COLO668 (cell line): Measurements from ENCODE around the gene CCM2.

Experiments
- DNase-seq: peaks from one replicate; lab custom pipeline; 2025; ENCODE audit not compliant: unreplicated experiment; lab: John Stamatoyannopoulos, UW

The CCM2 gene

DNA sequence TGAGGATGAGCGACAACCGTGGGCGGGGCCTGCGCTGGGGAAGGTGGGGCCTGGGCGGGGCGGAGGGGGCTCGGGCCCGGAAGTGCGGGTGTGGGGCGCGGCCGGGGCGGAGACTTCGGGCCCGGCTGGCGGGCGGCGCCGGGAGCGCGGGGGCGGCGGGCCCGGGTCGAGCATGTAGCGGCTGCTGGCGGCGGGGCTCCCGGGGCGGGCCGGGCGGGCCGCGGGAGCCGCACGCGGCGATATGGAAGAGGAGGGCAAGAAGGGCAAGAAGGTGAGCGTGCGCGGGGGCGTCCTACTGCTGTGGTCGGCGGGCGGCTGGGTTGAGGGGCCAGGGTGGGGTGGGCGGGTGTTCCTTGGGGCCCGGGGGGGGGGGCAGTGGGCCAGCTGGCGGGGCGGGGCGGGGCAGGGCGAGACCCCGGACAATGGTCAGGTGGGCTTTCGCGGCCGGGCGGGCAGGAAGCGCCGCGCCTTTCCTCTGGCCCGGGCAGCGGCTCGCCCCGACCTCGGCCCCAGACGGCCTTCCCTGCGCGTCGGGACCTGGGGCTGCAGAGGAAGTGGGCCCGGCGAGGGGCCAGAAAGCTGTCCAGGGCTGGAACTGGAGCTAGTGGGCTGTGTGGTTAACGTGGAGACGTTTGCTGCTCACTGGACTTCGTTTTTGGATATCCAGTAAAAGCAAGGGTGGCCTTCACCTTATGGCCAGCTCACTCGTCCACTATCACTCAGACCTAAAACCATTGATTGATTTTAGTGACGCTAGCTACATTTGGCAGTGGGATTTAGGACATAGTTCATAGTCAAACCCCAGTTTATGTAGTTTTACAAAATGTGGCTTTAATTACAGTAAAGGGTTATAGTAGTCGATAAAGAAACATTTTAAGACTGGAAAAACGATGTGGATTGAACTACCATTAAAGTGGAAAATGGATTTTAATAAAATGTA lies at the start of gene CCM2:
Gene CCM2 (plus strand): TSS at position 109 of the 940 bp plus-strand sequence. CDS start 133 bp downstream, at position 242.
- peak; percentile 69 for DNase-seq

DNA sequence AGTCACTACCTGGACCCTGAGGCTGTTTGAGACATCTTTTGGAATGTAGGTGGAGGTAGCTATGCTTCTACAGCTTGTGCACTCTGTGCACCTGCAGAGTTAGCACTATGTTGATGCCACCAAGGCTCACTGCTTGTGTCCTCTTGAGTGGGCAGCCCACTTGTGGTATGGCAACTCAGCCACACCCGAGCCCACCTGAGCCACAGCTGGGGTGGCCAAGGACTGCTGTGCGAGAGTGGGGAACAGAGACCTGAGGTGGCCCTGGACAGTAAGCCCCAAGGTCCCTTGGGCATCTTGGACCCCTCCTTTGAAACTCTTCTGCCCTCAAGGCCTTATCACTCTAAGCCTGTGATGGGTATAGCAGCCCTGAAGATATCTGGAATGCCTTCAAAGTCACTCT lies 46.8 kb upstream of the CCM2 start:
- DNase-seq = no peak

DNA sequence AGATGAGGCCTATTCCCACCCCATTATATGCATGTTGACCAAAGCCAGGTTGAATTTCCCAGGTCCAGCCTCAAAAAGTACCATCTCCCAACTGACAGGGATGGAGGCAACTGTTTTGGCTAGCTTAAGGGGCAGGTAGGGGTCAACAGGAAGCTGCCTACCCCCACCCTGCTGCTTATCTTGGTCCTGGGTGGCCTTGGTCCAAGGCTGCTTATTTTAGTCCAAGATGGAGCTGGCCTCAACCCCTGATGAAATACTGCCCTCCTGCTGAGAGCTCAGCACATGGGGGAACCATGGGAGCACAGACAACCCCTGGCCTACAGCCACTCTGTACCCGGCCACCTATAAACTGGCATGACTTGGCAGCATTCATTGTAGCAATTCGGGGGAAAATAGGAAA lies 44.3 kb upstream of the CCM2 start:
- no peak for DNase-seq

DNA sequence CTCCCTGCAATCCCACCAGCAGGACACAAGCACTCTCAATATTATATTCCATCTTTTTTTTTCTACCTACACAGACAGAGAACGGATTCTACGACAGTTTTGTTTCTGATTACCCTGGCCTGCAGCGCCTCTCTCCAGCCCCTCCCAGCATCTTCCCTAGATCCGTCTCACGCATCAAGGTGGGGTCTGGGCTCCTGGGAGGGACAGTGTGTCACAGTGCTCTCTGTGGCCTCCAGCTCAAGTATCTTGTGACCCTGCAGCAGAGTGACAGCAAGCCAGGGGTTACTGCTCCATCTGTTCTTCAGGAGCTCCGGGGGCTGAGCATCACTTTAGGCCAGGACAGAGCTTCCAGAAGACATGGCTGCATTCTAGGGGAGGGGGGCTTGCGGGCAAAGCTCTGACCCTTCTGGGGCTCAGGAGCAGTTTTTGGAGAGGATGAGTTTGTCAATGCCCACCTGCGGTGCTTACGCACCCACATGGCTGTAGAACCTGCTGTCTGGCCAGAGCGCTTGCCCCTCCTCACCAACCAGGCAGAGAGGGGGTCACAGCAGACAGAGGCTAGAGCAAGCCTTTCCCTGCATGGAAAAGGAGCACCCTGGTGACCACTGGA lies 43.7 kb upstream of the CCM2 start:
- no peak for DNase-seq

DNA sequence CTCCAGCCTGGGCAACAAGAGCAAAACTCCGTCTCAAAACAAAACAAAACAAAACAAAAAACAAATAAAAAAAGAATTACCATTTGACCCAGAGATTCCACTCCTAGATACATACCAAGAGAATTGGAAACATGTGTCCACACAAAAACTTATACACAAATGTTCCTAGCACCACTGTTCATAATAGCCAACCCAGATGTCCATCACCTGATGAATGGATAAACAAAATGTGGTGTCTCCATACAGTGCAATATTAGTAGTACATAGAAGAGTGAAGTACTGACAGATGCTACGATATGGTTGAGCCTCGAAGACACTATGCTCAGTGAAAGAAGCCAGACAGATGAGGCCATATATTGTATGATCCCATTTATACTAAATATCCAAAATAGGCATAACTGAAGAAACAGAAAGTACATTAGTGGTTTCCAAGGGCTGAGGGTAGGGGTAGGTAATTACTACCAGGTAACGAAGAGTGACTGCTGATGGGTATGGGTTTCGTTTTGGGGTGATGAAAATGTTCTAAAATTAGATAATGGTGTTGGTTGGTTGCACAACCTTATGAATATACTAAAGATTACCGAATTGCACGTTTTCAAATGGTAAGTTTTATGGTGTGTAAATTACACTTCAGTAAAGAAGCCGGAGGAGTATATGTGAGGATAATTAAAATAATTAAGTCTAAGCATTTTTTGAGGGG lies 41.2 kb upstream of the CCM2 start:
- DNase-seq = no peak

DNA sequence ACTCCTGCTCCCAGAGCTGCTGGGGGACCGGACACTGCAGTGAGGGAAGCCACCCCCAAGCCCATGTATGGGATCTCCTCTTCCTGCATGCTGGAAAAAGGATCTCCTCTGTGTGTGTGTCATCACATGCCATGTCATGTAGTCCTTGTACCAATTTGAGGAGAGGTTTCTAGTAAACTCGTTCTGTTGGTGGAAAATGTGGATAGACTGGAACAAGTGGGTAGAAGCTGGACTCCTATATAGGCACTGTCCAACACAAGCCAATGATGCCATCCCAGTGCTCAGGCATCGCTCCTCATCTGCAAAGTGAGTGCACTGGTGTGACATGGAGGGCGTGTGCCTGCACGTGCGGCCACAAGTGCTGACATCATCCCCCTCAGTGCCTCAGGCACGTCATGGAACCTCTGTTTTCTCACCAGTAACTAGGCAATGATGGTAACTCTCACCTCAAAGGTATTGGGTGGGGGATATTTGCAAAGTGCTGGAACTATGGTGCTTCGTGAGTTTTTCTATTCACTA lies 40.5 kb upstream of the CCM2 start:
- peak; percentile 42 for DNase-seq

DNA sequence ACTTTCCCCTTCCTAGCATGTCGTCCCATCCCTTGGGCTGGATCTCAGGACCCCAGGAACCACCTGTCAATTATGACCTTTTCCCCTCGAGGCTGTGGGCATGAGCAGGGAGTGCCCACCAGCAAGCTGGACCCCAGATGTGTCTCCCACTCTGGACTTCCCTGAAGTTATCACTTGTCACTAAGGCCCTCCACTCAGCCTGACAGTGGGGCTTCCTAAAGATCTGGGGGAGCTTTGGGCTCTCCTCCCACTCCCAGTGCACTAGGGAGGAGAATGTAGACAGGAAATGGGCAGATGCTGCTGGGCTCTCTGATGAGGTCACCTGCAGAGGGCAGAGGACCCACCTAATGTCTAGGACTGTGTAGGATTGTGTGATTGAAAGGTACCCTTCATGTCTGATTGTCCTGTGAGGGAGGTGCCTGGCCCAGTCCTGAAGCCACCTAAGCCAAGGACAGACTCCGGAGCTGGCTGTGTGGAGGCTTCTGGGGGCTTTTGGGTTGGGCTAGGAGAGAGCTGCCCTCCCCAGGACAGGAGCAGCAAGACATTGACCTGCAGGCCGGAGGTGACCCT lies 39.9 kb upstream of the CCM2 start:
- DNase-seq = no peak

DNA sequence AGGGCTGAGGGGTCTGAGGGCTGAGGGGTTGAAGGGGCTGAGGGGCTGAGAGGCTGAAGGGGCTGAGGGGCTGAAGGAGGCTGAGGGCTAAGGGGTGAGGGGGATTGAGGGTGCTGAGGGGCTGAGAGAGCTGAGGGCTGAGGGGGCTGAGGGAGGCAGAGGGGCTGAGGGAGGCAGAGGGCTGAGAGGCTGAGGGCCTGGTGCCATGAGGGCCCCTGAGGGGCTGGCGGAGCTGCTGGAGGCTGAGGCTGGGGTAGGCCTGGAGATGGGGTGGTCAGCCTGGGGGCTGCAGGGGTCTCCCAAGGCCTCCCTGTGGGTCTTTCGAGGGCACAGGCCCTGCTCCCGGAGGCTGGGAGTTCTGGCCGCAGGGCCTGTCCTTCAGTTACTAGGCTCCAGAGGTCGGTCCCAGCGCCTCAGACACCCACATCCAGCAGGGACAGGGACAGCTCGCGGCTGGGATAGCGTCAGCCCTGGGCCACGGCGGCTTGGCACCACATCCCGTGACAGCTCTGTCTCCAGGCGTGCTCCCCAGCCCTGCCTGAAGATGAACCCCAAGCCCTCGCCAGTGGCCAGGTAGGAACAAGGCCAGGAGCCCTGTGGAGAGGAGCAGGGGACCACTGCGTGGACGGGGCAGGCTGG lies 38.0 kb upstream of the CCM2 start:
- no peak for DNase-seq

DNA sequence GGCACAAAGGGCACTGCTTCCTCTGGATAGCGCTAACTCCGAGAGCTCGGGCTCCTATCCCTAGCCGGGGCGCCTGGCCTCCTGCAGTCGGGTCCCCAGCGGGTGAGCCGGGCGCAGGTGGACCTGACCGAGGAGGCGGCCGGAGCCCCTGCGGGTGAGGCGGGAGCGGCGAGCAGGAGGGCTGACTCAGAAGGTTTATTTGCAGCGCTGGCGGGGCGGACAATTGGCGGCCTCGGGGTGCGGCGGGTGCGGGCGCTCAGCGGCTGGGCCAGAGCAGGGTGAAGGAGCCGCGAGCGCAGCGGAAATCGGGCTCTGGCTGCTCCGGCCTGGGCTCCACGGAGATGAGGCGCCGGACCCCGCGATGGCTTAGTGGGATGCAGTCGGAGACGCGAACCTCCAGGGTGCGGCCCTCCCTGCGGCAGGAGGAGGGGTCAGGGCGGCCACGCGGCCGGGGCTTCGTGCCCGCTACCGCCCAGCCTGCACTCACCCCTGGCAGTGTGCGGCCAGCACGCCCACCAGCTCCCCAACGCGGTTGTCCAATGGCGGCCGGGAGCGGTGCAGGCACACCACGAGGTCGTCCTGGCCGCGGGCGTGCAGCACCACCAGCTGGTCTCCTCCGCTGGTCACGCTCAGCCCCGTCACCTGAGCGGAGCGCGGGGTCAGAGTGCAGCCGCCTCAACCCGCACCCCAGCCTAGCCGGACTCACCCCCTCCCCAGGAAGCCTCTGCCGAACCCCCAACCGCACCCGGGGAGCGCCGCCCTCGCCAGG lies 37.3 kb upstream of the CCM2 start:
- no peak for DNase-seq

DNA sequence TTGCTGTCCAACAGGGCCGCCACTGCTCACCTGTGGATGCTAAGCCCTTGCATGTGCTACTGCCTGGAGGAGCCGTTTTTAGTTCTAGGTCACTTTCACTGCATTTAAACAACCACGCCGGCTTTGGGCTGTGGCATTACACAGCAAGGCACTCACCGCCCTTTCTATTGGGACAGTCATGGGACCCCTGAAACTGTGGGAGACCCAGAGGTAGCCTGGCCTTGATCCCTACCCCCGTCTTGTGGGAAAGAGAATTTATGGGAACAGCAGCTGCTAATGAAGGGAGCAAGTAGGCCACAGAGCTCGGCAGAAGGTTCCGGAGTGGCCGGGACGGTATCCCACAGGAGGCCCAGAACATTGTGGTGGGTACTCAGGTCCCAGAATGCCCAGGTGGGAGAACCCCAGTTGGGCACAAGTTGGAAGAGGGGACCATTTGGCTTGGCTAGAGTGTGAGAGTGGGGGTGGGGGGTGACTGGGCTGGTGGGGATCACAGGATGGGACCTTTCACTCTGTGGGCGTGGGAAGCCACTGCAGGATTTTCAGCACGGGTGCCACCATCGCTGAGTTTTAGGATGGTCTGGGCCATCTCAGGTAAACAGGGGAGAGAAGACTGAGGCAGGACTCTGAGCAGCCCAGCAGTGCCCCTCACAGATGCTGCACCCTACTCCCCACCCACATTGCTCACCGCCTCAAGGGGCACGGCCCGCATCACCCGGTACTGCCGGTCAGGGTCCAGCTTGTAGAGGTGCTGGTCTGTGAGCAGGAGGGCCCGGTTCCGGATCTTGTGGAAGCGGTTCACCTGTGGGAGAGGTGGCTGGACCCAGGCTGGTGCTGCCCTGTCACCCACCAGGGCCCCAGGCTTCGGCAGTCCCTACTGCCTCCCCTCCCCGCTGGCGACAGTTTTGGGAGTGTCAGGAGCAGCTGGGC lies 36.4 kb upstream of the CCM2 start:
- DNase-seq = no peak

DNA sequence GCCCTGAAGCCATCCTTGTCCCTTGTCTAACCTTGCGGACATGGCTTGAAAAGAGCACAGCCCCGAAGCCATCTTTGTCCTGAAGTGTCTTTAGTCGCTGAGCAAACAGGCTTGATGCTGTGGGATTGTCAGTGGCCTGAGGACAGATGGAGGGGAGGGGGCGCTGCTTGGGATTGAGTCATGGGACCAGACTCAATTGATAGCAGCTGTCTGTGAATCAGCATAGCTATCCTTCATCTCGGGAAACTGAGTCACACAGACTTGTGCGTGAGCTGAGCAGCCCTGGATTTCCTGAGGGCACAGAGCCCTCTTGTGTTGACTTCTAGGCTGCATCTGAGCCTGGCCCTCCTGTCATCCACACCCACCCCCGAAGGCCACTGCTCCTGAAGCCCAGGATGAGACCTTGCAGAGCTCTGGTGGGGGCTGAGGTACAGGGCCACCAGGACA lies 35.6 kb upstream of the CCM2 start:
- DNase-seq = no peak

DNA sequence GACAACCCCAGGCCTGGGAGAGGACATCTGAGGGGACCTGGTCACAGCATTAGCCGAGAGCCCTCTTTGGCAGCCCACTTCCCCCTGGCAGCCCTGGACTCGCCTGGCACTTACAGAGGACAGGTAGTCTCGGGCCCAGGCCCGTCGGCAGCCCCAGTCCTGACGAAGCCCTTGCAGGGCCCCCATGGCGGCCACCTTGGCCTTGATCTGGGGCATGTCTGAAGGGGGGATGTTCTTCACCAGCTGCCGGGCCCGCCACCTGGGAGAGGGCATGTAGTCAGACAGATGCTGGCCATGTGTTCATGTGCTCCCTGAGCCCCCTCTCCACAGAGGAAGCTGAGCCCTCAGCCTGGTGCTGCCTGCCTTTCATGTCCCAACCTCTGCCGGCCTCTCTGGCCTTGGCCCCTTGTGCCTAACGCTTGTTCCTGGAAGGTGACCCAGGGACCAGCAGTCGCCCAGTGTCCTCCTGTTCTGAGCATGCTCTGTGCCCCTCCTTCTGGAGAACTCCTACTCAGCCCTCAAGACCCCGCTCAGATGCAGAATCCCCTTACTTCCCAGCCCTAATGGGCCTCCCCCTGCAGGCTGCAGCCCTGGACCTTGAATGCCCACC lies 35.1 kb upstream of the CCM2 start:
- no peak for DNase-seq

DNA sequence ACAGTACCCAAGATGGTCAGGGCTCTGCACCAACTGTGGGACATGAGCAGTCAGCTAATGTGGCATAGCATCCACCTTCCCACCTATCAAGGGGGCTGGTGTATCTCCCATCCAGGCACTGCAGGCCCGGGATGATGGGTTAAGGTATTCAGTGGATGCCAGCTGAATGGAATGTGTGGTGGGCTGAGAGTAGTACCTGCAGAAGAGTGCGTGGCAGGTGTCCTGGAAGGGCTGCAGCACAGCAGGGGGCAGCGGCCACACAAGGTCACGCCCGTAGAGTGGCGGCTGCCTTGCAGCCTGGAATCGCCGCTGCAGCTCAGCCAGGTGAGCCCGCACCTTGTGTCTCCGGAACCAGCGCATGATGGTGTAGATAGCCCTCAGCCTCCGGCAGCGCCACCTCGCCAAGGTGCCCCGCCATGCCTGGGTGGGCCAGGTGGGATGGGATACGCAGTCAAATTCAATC lies 34.5 kb upstream of the CCM2 start:
- DNase-seq = no peak

DNA sequence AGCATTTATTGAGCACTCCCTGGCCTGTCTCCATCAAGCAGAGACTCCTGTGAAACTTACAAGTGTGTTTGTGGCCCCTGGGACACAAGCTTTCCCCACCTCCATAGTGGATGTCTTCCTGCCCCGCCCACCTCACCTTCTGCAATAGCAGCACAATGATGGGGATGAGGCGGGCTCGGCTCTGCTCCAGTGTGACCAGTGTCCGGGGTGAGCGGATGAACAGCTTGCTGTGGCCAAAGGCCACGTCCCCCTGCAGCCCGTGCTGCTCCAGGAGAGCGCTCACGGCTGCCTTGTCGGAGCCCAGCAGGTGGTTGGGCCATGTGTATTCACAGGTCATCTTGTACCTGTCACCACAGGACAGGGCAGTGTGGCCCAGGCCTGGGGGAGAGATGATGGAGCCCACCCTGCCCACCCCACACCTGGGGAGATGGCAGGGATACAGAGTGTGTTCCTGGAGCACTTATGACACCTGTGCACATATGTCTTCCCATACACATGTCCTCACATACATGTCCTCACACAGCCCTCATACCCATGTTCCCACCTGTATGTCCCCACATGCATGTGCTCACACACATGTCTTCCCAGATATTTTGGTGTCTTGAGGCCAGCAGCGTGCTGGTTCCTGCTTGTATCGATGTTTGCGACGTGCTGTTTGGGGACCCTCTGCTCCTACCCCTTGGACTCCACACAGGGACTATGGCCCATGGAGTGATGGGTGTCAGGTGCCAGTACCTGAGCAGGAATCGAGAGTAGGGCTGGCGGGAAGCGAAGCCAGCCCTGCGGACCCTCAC lies 33.9 kb upstream of the CCM2 start:
- DNase-seq = no peak

DNA sequence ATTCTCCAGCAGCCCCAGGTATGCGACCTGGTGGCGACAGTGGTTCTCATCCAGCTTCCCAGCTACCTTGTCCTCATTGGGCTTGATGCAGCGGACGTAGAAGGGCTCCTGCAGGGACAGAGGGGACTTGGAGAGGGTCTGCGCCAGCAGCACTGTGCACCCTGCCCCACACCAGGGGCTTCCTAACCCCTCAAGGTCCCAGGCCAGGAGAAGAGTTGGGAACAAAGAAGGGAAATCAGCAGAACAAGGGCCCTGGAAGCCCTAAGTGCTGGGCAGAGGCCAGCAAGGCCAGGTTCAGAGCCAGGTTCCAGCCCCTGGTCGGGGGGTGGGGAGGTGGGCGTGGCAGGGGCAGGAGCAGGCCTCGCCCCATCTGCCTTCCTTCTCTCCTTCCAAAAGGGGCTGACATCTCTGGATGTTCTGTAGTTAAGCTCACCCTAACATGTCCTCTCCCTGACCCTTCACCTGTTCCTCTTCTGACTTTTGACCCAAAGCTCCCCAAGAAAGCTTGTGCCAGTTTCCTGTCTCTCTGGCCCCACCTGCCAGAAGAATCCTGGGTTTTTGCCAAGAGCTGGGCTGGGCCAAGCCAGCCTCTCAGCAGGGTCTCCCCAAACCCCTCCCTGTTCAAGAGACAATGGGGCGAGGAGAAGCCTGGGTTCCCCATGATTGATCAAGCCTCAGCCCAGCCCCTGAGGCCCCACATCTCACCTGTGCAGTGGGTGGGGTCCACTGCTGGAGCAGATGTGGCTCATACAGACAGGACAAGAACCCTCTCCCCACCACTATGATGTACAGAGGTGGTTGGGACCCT lies 33.1 kb upstream of the CCM2 start:
- DNase-seq = no peak

DNA sequence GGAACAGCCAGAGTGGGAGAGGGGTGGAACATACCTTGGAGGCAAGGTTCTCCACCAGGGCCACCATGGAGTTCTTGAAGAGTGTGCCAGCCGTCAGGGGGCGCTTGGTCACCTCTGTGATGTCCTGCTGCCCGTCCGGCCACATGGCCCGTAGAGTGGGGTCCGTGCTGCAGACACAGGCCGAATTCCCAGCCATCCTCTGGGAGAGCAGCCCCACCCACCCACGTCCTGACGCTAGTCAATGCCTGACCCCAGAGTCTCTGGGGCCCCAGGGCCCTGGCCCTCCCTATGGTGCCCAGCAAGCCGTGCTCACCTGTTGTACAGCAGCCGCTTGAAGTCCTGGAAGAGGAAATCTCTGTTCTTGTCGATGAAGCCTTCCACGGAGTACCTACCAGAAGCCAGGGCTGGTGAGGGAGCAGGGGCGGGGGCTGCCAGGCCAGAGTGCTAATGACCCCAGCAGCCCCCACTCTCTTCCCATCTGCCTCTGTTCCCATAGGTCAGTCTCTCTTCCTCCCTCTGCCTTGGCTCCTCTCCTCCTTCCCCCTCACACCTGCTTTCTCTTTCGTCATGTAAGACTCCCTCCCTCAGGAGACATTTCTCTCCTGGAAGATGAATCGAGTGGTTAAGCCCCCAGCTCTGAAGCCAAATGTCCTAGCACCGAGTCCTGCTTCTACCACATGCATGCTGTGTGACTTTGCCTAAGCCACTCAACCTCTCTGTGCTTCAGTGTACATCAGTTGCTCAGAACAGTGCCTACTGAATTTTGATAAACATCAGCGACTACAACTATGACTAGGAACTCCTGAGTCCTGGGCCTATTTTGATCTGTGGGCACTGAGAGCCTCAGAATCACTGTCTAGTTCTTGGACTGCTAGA lies 32.2 kb upstream of the CCM2 start:
- DNase-seq = peak; percentile 51
